Measurements from ENCODE around the gene CD151. TPM values are rescaled to one million over a fixed set of nuclear protein-coding genes. Genes with fewer than 3 reads are reported as not detected.
A peak's percentile ranks its signal among the peaks of the same experiment; 100 is the strongest.

The CD151 gene
- total and polyA plus RNA-seq, 10 donors = 38.0 to 142 (median 81.4) TPM

GRCh38 chr11:855796-856195, 23.0 kb downstream of the CD151 start:
- TF ChIP-seq POLR2A (IDR thresholded peaks at IDR 0.05) (no peak), POLR2AphosphoS5 (IDR thresholded peaks at IDR 0.05) (peak in 1 of 3 donors; percentile 8)
- intact Hi-C loops (cut with DNase I; ENCODE audit: low total_unique reads) = no loop called here
- H3K4me3 ChIP-seq = no peak overlapping the region
- H3K9me3 ChIP-seq = no peaks in the 10 kb centered on the region
- H3K27me3 ChIP-seq (replicated peaks in 1 of 7) = peaks cover 0 to 1% (median 0%) of the 10 kb centered on the region in 7 donors
- no peak for DNase-seq
- H3K36me3 ChIP-seq = peaks cover 0 to 18% (median 0%) of the 10 kb centered on the region in 6 donors
- H3K4me1 ChIP-seq = peaks cover 0 to 71% (median 28%) of the 10 kb centered on the region in 6 donors
- peak overlapping the region in 2 of 8 donors; percentile 30 for H3K27ac ChIP-seq
- WGBS, 5 donors = 67 to 93% (median 87%) methylated on average over 8 to 12 of the region's 12 CpGs

DNA sequence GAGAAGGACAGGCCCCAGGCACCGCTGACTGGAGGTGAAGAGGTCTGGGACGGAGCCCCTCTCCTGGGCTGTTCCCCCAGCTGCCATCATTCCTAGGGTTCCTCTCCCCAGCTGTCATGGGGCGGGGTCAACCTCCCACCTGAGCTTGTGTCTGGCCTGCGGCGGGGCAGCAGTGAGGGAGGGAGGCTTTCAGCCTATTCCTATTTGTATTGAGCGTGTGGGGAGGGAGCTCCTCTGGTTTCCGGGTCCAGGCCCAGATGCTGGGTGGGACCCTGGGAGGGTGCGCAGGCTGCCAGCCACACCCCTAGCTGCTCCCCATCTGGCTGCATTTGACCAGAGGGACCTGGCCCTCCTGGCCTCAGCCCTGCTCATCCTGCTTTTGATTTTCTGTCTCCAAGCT, 23.6 kb downstream of the CD151 start:
- Histone ChIP-seq H3K4me3 (no peak overlapping the region), H3K36me3 (peaks cover 0 to 12% (median 0%) of the 10 kb centered on the region in 6 donors), H3K9me3 (no peaks in the 10 kb centered on the region), H3K27ac (peak overlapping the region in 3 of 8 donors; percentile 28 to 38 (median 30)), H3K27me3 (replicated peaks in 1 of 7) (no peaks in the 10 kb centered on the region), H3K4me1 (peaks cover 0 to 67% (median 24%) of the 10 kb centered on the region in 6 donors)
- intact Hi-C loops (cut with DNase I; ENCODE audit: low total_unique reads) = no loop called here
- TF ChIP-seq, protein P1, sequence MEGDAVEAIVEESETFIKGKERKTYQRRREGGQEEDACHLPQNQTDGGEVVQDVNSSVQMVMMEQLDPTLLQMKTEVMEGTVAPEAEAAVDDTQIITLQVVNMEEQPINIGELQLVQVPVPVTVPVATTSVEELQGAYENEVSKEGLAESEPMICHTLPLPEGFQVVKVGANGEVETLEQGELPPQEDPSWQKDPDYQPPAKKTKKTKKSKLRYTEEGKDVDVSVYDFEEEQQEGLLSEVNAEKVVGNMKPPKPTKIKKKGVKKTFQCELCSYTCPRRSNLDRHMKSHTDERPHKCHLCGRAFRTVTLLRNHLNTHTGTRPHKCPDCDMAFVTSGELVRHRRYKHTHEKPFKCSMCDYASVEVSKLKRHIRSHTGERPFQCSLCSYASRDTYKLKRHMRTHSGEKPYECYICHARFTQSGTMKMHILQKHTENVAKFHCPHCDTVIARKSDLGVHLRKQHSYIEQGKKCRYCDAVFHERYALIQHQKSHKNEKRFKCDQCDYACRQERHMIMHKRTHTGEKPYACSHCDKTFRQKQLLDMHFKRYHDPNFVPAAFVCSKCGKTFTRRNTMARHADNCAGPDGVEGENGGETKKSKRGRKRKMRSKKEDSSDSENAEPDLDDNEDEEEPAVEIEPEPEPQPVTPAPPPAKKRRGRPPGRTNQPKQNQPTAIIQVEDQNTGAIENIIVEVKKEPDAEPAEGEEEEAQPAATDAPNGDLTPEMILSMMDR (IDR thresholded peaks at IDR 0.05 in 8 of 11, conservative IDR thresholded peaks at IDR 0.05 in 3 of 11) = no peak
- TF ChIP-seq POLR2AphosphoS5 (IDR thresholded peaks at IDR 0.05) = no peak
- no peak for DNase-seq
- WGBS, 5 donors = 74 to 95% (median 76%) methylated on average over 4 to 8 of the region's 8 CpGs

GRCh38 chr11:858053-858761, 25.5 kb downstream of the CD151 start:
- no peaks in the 10 kb centered on the region for H3K27me3 ChIP-seq (replicated peaks in 1 of 7)
- TF ChIP-seq, protein P1 (IDR thresholded peaks at IDR 0.05 in 8 of 11, conservative IDR thresholded peaks at IDR 0.05 in 3 of 11) = no peak
- TF ChIP-seq POLR2AphosphoS5 (IDR thresholded peaks at IDR 0.05) = peak; percentile 15 to 48 (median 37)
- no peak overlapping the region for H3K4me3 ChIP-seq
- H3K36me3 ChIP-seq = peaks cover 0 to 22% (median 0%) of the 10 kb centered on the region in 6 donors
- intact Hi-C loops (cut with DNase I; ENCODE audit: low total_unique reads) = no loop called here
- no peaks in the 10 kb centered on the region for H3K9me3 ChIP-seq
- 79 to 89% (median 83%) methylated on average over 27 of the region's 27 CpGs for WGBS, 5 donors
- H3K27ac ChIP-seq = peak overlapping the region in 1 of 8 donors; percentile 3
- H3K4me1 ChIP-seq = peaks cover 0 to 77% (median 32%) of the 10 kb centered on the region in 6 donors
- no peak for DNase-seq

DNA sequence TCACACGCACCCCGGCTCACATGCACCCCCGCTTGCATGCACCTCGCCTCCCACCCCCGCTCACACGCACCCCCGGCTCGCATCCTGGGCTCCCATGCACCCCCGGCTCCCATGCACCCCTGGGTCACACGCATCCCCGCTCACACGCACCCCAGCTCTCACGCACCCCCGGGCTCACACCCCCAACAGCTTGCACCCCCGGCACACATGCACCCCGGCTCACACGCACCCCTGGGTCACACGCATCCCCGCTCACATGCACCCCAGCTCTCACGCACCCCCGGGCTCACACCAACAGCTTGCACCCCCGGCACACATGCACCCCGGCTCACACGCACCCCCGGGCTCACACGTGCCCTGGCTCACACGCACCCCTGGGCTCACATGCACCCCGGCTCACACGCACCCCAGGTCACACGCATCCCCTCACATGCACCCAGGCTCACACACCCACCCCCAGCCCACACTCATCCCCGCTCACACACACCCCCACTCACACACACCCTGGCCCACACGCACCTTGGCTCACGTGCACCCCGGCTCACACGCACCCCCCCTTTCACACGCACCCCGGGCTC, 26.1 kb downstream of the CD151 start:
- no peak for DNase-seq
- peaks cover 0 to 77% (median 32%) of the 10 kb centered on the region in 6 donors for H3K4me1 ChIP-seq
- no peaks in the 10 kb centered on the region for H3K27me3 ChIP-seq (replicated peaks in 1 of 7)
- TF ChIP-seq POLR2AphosphoS5 (IDR thresholded peaks at IDR 0.05) (no peak), POLR2A (IDR thresholded peaks at IDR 0.05) (no peak)
- TF ChIP-seq, protein P1 (IDR thresholded peaks at IDR 0.05 in 8 of 11, conservative IDR thresholded peaks at IDR 0.05 in 3 of 11) = no peak
- no peak overlapping the region for H3K27ac ChIP-seq
- peaks cover 0 to 22% (median 0%) of the 10 kb centered on the region in 6 donors for H3K36me3 ChIP-seq
- intact Hi-C loops (cut with DNase I; ENCODE audit: low total_unique reads) = no loop called here
- H3K9me3 ChIP-seq = no peaks in the 10 kb centered on the region
- 90 to 96% (median 93%) methylated on average over 32 to 37 of the region's 37 CpGs for WGBS, 5 donors
- H3K4me3 ChIP-seq = no peak overlapping the region

Data from spleen (tissue), 11 donors.